T47D (cell line): ENCODE results near the gene GUCA2A.

Experiments
- DNase-seq, 2 experiments: peaks; one replicate each; pipeline versions ENCODE4 v3.0.0 to v3.0.0-alpha.2; 2011 to 2012; ENCODE audit warnings: low read depth in 1 of 2, low spot score in 1 of 2
- JUND ChIP-seq: IDR thresholded peaks from 2 replicates; pipeline ENCODE4 v1.6.1; 2012; ENCODE audit warnings: low read depth
- in situ Hi-C: cut with HindIII; loops from 2 replicates; pipeline ENCODE4 v1.10.0; 2016; ENCODE audit warnings: low sequenced_read_pairs, low pct_unique_long_range_greater_than_20kb

GUCA2A gene

GRCh38 chr1:42186152-42186551 lies 21.6 kb upstream of the GUCA2A start:
- no peak for DNase-seq
- TF ChIP-seq JUND: no peak
- in situ Hi-C loops: no loop called here

- no peak for TF ChIP-seq JUND
- DNase-seq: no peak
- in situ Hi-C loops: no loop called here
Measured at GRCh38 chr1:42184616-42185015, 20.1 kb upstream of the GUCA2A start.

GRCh38 chr1:42183957-42184268 lies 19.4 kb upstream of the GUCA2A start:
- in situ Hi-C loops: no loop called here
- DNase-seq: no peak

GRCh38 chr1:42183210-42183956 lies 18.8 kb upstream of the GUCA2A start:
- DNase-seq: no peak
- TF ChIP-seq JUND: no peak
- in situ Hi-C loops: no loop called here

More at GRCh38 chr1:42183957-42184268, 19.4 kb upstream of the GUCA2A start:
- no peak for TF ChIP-seq JUND

- in situ Hi-C loops: no loop called here
- no peak for TF ChIP-seq JUND
- no peak for DNase-seq
Measured at GRCh38 chr1:42181687-42182086, 17.1 kb upstream of the GUCA2A start.

GRCh38 chr1:42179900-42180329 lies 15.4 kb upstream of the GUCA2A start:
- no peak for TF ChIP-seq JUND
- in situ Hi-C loops: no loop called here
- no peak for DNase-seq

GRCh38 chr1:42179275-42179674 lies 14.7 kb upstream of the GUCA2A start:
- no peak for TF ChIP-seq JUND
- no peak for DNase-seq
- in situ Hi-C loops: no loop called here

GRCh38 chr1:42178249-42178648 lies 13.7 kb upstream of the GUCA2A start:
- TF ChIP-seq JUND: no peak
- DNase-seq: no peak
- in situ Hi-C loops: no loop called here

- no peak for DNase-seq
- in situ Hi-C loops: no loop called here
- TF ChIP-seq JUND: no peak
Measured at GRCh38 chr1:42177541-42177981, 13.0 kb upstream of the GUCA2A start.

GRCh38 chr1:42176902-42177519 lies 12.5 kb upstream of the GUCA2A start:
- DNase-seq: peak; percentile 29 to 61
- TF ChIP-seq JUND: no peak
- in situ Hi-C loops: no loop called here

GRCh38 chr1:42175314-42176054 lies 10.9 kb upstream of the GUCA2A start:
- in situ Hi-C loops: no loop called here
- no peak for DNase-seq
- no peak for TF ChIP-seq JUND

- in situ Hi-C loops: no loop called here
- TF ChIP-seq JUND: no peak
- peak in 1 of 2 experiments; percentile 92 for DNase-seq
Measured at GRCh38 chr1:42173961-42174735, 9.6 kb upstream of the GUCA2A start.
